ENCODE data around the gene FANCC. TPM values are rescaled to one million over a fixed set of nuclear protein-coding genes. Genes with fewer than 3 reads are reported as not detected.
A peak's percentile ranks its signal among the peaks of the same experiment; 100 is the strongest.

The FANCC gene
- total RNA-seq, 4 donors from 2014 or later = 2.2 to 9.3 (median 6.5) TPM

GRCh38 chr9:95105519-95106287 lies 211.8 kb downstream of the FANCC start:
- peaks cover 56 to 89% (median 61%) of the 10 kb centered on the region in 3 donors for H3K4me1 ChIP-seq
- H3K9me3 ChIP-seq = no peaks in the 10 kb centered on the region
- 34 to 55% methylated on average over 12 to 13 of the region's 13 CpGs for WGBS, 2 donors
- peak in 2 of 6 experiments; percentile 16 to 24 for TF ChIP-seq CTCF (IDR thresholded peaks at IDR 0.05)
- no peak for TF ChIP-seq POLR2A (IDR thresholded peaks at IDR 0.05)
- peaks cover 0 to 56% (median 15%) of the 10 kb centered on the region in 3 donors for H3K36me3 ChIP-seq
- H3K27me3 ChIP-seq = no peaks in the 10 kb centered on the region
- peak overlapping the region in 2 of 4 donors; percentile 3 to 5 for H3K4me3 ChIP-seq
- intact Hi-C loops (cut with DNase I) = no loop called here
- DNase-seq = no peak
- peak overlapping the region; percentile 83 to 97 (median 90) for H3K27ac ChIP-seq

- Histone ChIP-seq H3K4me1 (peaks cover 59 to 93% (median 67%) of the 10 kb centered on the region in 3 donors), H3K9me3 (no peaks in the 10 kb centered on the region), H3K27ac (peak overlapping the region; percentile 83 to 97 (median 90)), H3K4me3 (peak overlapping the region in 2 of 4 donors; percentile 3 to 5), H3K36me3 (peaks cover 0 to 51% (median 15%) of the 10 kb centered on the region in 3 donors), H3K27me3 (no peaks in the 10 kb centered on the region)
- intact Hi-C loops (cut with DNase I) = no loop called here
- no peak for TF ChIP-seq POLR2A (IDR thresholded peaks at IDR 0.05)
- TF ChIP-seq CTCF (IDR thresholded peaks at IDR 0.05) = no peak
- 54 to 86% methylated on average over 4 to 5 of the region's 12 CpGs for WGBS, 2 donors
- no peak for DNase-seq
Observed at GRCh38 chr9:95104980-95105379, 212.5 kb downstream of the FANCC start.

GRCh38 chr9:95104581-95104960 lies 212.9 kb downstream of the FANCC start:
- H3K9me3 ChIP-seq = no peaks in the 10 kb centered on the region
- no peaks in the 10 kb centered on the region for H3K27me3 ChIP-seq
- H3K4me3 ChIP-seq = peak overlapping the region in 1 of 4 donors; percentile 5
- H3K27ac ChIP-seq = peak overlapping the region; percentile 83 to 97 (median 90)
- WGBS, 2 donors = 43 to 71% methylated on average over 5 to 6 of the region's 8 CpGs
- peaks cover 62 to 97% (median 71%) of the 10 kb centered on the region in 3 donors for H3K4me1 ChIP-seq
- DNase-seq = no peak
- intact Hi-C loops (cut with DNase I) = no loop called here
- peaks cover 0 to 47% (median 12%) of the 10 kb centered on the region in 3 donors for H3K36me3 ChIP-seq
- TF ChIP-seq POLR2A (IDR thresholded peaks at IDR 0.05) (no peak), CTCF (IDR thresholded peaks at IDR 0.05) (no peak)

GRCh38 chr9:95103871-95104580 lies 213.5 kb downstream of the FANCC start:
- intact Hi-C loops (cut with DNase I) = no loop called here
- Histone ChIP-seq H3K36me3 (peaks cover 0 to 42% (median 7%) of the 10 kb centered on the region in 3 donors), H3K4me3 (no peak overlapping the region), H3K4me1 (peaks cover 67 to 100% (median 76%) of the 10 kb centered on the region in 3 donors), H3K27ac (peak overlapping the region; percentile 83 to 97 (median 90)), H3K27me3 (no peaks in the 10 kb centered on the region), H3K9me3 (no peaks in the 10 kb centered on the region)
- WGBS, 2 donors = 44 to 82% methylated on average over 3 of the region's 20 CpGs
- no peak for DNase-seq
- TF ChIP-seq CTCF (IDR thresholded peaks at IDR 0.05) (no peak), POLR2A (IDR thresholded peaks at IDR 0.05) (no peak)
